OCI-LY7 (cell line): ENCODE measurements around the gene KDELR1.

Experiments
- CTCF ChIP-seq: fragments of 200-600 bp; sonication (generic); conservative IDR thresholded peaks from 2 replicates; pipeline ENCODE4 v1.5.1; 2014; ENCODE audit warnings: mild to moderate bottlenecking, antibody characterized with exemption, low read length, moderate library complexity, mixed read lengths
- EZH2phosphoT487 ChIP-seq: fragments of 200-600 bp; sonication (generic); IDR thresholded peaks from 2 replicates; pipeline ENCODE4 v1.6.1; 2018; ENCODE audit warnings: low read depth, borderline replicate concordance, mild to moderate bottlenecking, mixed run types, antibody characterized with exemption, low read length, moderate library complexity, mixed read lengths

- TF ChIP-seq CTCF (no peak), EZH2phosphoT487 (no peak)
Observed at GRCh38 chr19:48403606-48404005, 12.3 kb upstream of the KDELR1 start.
